ENCODE results near the gene KCNQ1.
A peak's percentile ranks its signal among the peaks of the same experiment; 100 is the strongest.

KCNQ1 gene

GRCh38 chr11:2708757-2709281 is 264.0 kb downstream of the KCNQ1 start:
- peak; percentile 83 for DNase-seq

GRCh38 chr11:2709429-2709828 is 264.6 kb downstream of the KCNQ1 start:
- DNase-seq, result no peak

- DNase-seq, result no peak
These were observed 266.4 kb downstream of the KCNQ1 start for GRCh38 chr11:2711161-2711560.

- DNase-seq, result no peak
These were observed 268.3 kb downstream of the KCNQ1 start for GRCh38 chr11:2713094-2713493.

- peak; percentile 86 for DNase-seq
These were observed 269.1 kb downstream of the KCNQ1 start for GRCh38 chr11:2713661-2714462.

GRCh38 chr11:2714463-2714800 is 269.6 kb downstream of the KCNQ1 start:
- DNase-seq, result no peak

- no peak for DNase-seq
These were observed 270.1 kb downstream of the KCNQ1 start for GRCh38 chr11:2714871-2715270.

GRCh38 chr11:2715716-2716350 is 271.0 kb downstream of the KCNQ1 start:
- no peak for DNase-seq

GRCh38 chr11:2716376-2717095 is 271.7 kb downstream of the KCNQ1 start:
- no peak for DNase-seq

- DNase-seq, result no peak
These were observed 272.9 kb downstream of the KCNQ1 start for GRCh38 chr11:2717561-2718325.

- DNase-seq, result no peak
These were observed 274.1 kb downstream of the KCNQ1 start for GRCh38 chr11:2718817-2719438.

- DNase-seq, result no peak
These were observed 275.2 kb downstream of the KCNQ1 start for GRCh38 chr11:2719831-2720590.

GRCh38 chr11:2721210-2721916 is 276.6 kb downstream of the KCNQ1 start:
- no peak for DNase-seq

- no peak for DNase-seq
These were observed 278.1 kb downstream of the KCNQ1 start for GRCh38 chr11:2722955-2723354.

- DNase-seq, result no peak
These were observed 279.3 kb downstream of the KCNQ1 start for GRCh38 chr11:2724104-2724503.

GRCh38 chr11:2724653-2725367 is 280.0 kb downstream of the KCNQ1 start:
- DNase-seq, result peak; percentile 76

GRCh38 chr11:2725368-2726300 is 280.8 kb downstream of the KCNQ1 start:
- DNase-seq, result peak; percentile 87

GRCh38 chr11:2726964-2727363 is 282.2 kb downstream of the KCNQ1 start:
- no peak for DNase-seq

GRCh38 chr11:2728128-2728662 is 283.4 kb downstream of the KCNQ1 start:
- no peak for DNase-seq

Data from left hindlimb (tissue), 1 donor.